Tibial artery (tissue), 4 donors: Measurements from ENCODE around the gene A3GALT2.

Experiments
- DNase-seq, 2 donors: peaks; one replicate each; pipeline ENCODE4 v3.0.0-alpha.2; 2019
- H3K27ac ChIP-seq, 2 donors: fragments of 200-600 bp; sonication (generic) in 1 of 2; 1 replicate in 1 of 2; 2 replicates in 1 of 2; pipeline ENCODE4 v1.5.1; 2018 to 2019; ENCODE audit warnings: mild to moderate bottlenecking in 1 of 2
- H3K27me3 ChIP-seq, 2 donors: fragments of 200-600 bp; sonication (generic) in 1 of 2; one replicate each; pipeline versions ENCODE4 v1.5.1 to v1.6.0; 2016 to 2019
- H3K36me3 ChIP-seq, 3 donors: fragments of 200-600 bp; sonication (generic) in 2 of 3; one replicate each; pipeline ENCODE4 v1.5.1; 2016 to 2019; ENCODE audit warnings: mild to moderate bottlenecking in 2 of 3
- H3K4me1 ChIP-seq, 4 donors: fragments of 200-600 bp; sonication (generic) in 2 of 4; 1 replicate in 3 of 4; 2 replicates in 1 of 4; pipeline ENCODE4 v1.5.1; 2016 to 2019
- H3K4me3 ChIP-seq, 2 donors: fragments of 200-600 bp; sonication (generic) in 1 of 2; 1 replicate in 1 of 2; 2 replicates in 1 of 2; pipeline ENCODE4 v1.5.1; 2018 to 2019; ENCODE audit warnings: mild to moderate bottlenecking in 2 of 2
- H3K9me3 ChIP-seq, 3 donors: fragments of 200-600 bp; sonication (generic) in 1 of 3; one replicate each; pipeline ENCODE4 v1.5.1; 2016 to 2019
- intact Hi-C: fragments of 100-400 bp; cut with DNase I; formaldehyde crosslinking; loops from one replicate; pipeline ENCODE4 v1.15.0; 2023; ENCODE audit warnings: low total_unique reads
- TF ChIP-seq, protein P1 (sequence below), 2 experiments: fragments of 200-600 bp in 1 of 2; fragments of 450-650 bp in 1 of 2; IDR thresholded peaks; one replicate each; pipeline ENCODE4 v1.5.1; 2017 to 2019; ENCODE audit warnings: antibody characterized with exemption in 2 of 2, mild to moderate bottlenecking in 1 of 2, moderate library complexity in 1 of 2

A3GALT2 gene

GRCh38 chr1:33320619-33321165, at the start of gene A3GALT2:
TSS of gene A3GALT2 (minus strand) at chr1:33321098. CDS start at chr1:33321098, 0 bp downstream.
- Histone ChIP-seq H3K4me3 (no peak within 1 kb of the TSS), H3K4me1 (no peaks in the 10 kb centered on the region), H3K9me3 (no peaks in the 10 kb centered on the region), H3K27ac (no peak within 1 kb of the TSS), H3K36me3 (peaks cover 35 to 47% (median 44%) of the 10 kb centered on the region in 3 donors), H3K27me3 (no peaks in the 10 kb centered on the region)
- TF ChIP-seq, protein P1, sequence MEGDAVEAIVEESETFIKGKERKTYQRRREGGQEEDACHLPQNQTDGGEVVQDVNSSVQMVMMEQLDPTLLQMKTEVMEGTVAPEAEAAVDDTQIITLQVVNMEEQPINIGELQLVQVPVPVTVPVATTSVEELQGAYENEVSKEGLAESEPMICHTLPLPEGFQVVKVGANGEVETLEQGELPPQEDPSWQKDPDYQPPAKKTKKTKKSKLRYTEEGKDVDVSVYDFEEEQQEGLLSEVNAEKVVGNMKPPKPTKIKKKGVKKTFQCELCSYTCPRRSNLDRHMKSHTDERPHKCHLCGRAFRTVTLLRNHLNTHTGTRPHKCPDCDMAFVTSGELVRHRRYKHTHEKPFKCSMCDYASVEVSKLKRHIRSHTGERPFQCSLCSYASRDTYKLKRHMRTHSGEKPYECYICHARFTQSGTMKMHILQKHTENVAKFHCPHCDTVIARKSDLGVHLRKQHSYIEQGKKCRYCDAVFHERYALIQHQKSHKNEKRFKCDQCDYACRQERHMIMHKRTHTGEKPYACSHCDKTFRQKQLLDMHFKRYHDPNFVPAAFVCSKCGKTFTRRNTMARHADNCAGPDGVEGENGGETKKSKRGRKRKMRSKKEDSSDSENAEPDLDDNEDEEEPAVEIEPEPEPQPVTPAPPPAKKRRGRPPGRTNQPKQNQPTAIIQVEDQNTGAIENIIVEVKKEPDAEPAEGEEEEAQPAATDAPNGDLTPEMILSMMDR (IDR thresholded peaks at IDR 0.05): no peak
- intact Hi-C loops: no loop called here
- peak in 1 of 2 donors; percentile 58 for DNase-seq

DNA sequence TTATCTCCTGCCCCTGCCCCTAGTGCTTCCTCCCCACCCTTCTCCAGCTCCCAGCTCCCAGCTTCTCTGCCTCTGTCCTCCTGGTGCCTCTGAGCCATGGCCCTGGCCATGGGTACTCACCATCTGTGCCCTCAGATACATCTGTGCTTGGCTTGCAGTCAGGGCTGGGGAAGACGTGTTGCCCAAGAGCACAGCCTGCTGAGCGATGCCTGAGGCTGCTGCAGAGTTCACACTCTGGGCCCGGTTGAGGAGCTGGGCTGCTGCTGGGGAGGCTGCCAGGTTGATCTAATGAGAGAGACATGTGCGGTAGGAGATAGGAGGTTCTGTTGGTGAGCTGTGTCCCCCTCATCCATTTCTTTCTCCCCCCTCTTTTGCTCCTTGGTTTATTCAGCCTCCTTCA, 49.4 kb upstream of the A3GALT2 start:
- Histone ChIP-seq H3K4me3 (no peak overlapping the region), H3K27me3 (no peaks in the 10 kb centered on the region), H3K9me3 (no peaks in the 10 kb centered on the region), H3K27ac (no peak overlapping the region), H3K4me1 (peaks cover 0 to 32% (median 27%) of the 10 kb centered on the region in 4 donors), H3K36me3 (peaks cover 5 to 48% (median 10%) of the 10 kb centered on the region in 3 donors)
- no peak for DNase-seq
- intact Hi-C loops: loop anchor here (10.0 kb wide), 1 partner anchor 94 kb away; no protein-coding TSS in a partner anchor
- TF ChIP-seq, protein P1 (IDR thresholded peaks at IDR 0.05): no peak

DNA sequence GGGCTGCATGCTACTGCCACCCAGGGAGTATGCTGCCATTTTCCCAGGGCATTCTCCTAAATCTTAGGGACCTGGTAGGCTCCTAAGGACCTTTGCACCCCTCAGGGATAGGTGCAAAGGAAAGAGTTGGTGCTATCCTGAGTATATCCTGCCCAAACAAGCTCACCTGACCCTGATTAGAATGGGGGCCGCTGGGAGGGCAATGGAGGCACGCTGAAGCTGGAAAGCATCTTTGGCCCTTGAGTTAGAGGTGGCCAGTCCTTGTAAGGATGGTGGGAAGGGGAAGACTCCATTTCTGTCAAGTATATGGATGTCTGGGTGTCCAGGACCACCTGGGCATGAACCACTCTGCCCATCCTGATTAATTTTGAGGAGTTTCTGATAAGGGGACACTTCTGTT, 48.9 kb upstream of the A3GALT2 start:
- peaks cover 0 to 48% (median 7%) of the 10 kb centered on the region in 3 donors for H3K36me3 ChIP-seq

GRCh38 chr1:33369081-33369480, 48.2 kb upstream of the A3GALT2 start:
- H3K27me3 ChIP-seq: no peaks in the 10 kb centered on the region
- peaks cover 0 to 46% (median 7%) of the 10 kb centered on the region in 3 donors for H3K36me3 ChIP-seq
- TF ChIP-seq, protein P1 (IDR thresholded peaks at IDR 0.05): no peak
- H3K27ac ChIP-seq: no peak overlapping the region
- intact Hi-C loops: loop anchor here (5.0 kb wide), 1 partner anchor 147 kb away; no protein-coding TSS in a partner anchor
- no peak for DNase-seq
- H3K4me1 ChIP-seq: peaks cover 0 to 44% (median 39%) of the 10 kb centered on the region in 4 donors
- H3K4me3 ChIP-seq: no peak overlapping the region
- H3K9me3 ChIP-seq: no peaks in the 10 kb centered on the region

More for the DNA sequence above, 48.9 kb upstream of the A3GALT2 start:
- no peak for DNase-seq
- H3K4me3 ChIP-seq: no peak overlapping the region
- H3K9me3 ChIP-seq: no peaks in the 10 kb centered on the region
- TF ChIP-seq, protein P1 (IDR thresholded peaks at IDR 0.05): no peak
- H3K27me3 ChIP-seq: no peaks in the 10 kb centered on the region
- peaks cover 0 to 38% (median 32%) of the 10 kb centered on the region in 4 donors for H3K4me1 ChIP-seq
- H3K27ac ChIP-seq: no peak overlapping the region
- intact Hi-C loops: loop anchor here (5.0 to 10.0 kb wide), 2 partner anchors 95 to 147 kb away; no protein-coding TSS in a partner anchor

DNA sequence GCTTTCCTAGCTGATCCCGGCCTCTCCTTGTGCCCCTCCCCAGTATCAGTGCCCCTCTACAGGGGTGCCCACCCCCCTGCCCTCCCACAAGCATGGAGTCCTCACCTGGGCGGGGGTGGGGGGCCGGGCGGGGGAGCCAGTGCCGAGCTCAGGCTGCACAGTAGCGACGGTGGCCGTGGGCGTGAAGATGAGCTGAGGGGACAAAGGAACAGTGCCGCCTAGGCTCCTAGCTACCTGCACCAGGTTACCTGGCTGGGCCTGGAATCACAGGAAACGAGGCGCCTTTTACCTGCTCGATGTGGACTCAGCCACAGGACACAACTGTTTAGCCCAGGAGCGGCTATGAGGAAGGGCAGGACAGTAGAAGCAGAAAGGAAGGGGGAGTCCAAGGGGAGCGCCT, 47.5 kb upstream of the A3GALT2 start:
- DNase-seq: no peak
- intact Hi-C loops: loop anchor here (5.0 kb wide), 1 partner anchor 146 kb away; no protein-coding TSS in a partner anchor
- TF ChIP-seq, protein P1 (IDR thresholded peaks at IDR 0.05): no peak
- Histone ChIP-seq H3K36me3 (peaks cover 0 to 40% (median 7%) of the 10 kb centered on the region in 3 donors), H3K9me3 (no peaks in the 10 kb centered on the region), H3K27ac (peak overlapping the region; percentile 84 to 87), H3K4me1 (peaks cover 0 to 51% (median 45%) of the 10 kb centered on the region in 4 donors), H3K27me3 (no peaks in the 10 kb centered on the region), H3K4me3 (no peak overlapping the region)
